ENCODE measurements around the gene KAT2B.

KAT2B gene

DNA sequence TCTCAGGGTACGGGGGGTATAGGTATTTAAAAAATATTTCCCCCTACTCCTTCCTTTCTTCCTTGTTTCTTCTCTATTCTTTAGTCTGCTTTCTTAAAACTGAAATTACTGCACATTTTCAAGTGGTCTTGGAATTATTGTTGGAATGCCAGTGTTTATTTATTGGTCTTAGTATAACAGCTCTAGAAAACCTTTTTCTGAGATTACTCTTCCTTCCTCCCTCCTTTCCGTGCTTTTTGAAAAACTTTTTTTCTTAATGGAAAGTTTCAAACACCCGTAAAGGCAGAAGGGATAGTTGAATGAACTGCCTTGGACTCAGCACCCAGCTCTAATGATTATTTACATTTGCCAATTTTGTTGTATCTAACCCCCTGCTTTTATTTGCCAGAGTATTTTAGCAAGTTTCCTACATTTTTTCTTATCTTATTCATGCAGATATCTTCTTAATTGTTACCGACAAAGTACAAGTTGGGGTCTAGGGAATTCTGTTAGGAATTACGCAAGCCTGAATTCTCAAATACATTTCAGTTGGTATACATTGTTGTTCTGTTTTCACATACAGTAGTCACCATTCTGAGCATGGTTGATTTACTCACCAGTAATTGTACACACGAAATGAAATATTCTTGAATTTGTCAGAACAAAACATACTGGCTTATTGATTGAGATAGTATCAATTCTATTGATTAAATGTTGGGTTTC is 36.2 kb downstream of the KAT2B start:
- TF ChIP-seq, protein P1, sequence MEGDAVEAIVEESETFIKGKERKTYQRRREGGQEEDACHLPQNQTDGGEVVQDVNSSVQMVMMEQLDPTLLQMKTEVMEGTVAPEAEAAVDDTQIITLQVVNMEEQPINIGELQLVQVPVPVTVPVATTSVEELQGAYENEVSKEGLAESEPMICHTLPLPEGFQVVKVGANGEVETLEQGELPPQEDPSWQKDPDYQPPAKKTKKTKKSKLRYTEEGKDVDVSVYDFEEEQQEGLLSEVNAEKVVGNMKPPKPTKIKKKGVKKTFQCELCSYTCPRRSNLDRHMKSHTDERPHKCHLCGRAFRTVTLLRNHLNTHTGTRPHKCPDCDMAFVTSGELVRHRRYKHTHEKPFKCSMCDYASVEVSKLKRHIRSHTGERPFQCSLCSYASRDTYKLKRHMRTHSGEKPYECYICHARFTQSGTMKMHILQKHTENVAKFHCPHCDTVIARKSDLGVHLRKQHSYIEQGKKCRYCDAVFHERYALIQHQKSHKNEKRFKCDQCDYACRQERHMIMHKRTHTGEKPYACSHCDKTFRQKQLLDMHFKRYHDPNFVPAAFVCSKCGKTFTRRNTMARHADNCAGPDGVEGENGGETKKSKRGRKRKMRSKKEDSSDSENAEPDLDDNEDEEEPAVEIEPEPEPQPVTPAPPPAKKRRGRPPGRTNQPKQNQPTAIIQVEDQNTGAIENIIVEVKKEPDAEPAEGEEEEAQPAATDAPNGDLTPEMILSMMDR (IDR thresholded peaks at IDR 0.05; ENCODE audit: borderline replicate concordance, control extremely low read depth, extremely low read depth, insufficient read depth, missing control alignments), result no peak
- DNase-seq (ENCODE audit: low spot score), result no peak
- in situ Hi-C loops (cut with MboI; ENCODE audit: low sequenced_read_pairs, unreplicated experiment), result no loop called here

DNA sequence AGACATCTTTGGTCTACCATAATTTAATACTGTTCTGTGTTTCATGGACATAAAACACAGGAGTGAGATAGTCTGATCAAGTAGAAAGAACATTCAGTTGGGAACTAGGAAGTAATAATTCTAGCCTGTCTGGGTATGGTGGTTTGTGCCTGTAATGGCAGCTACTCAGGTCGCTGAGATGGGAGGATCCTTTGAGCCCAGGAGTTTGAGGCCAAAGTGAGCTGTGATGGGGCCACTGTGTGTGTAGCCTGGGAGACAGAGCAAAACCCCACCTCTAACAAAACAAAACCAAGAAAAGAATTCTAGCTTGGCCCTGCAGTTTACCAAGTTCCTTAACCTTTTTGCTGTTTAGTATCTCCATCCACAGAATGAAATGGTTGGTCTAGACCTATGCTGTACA is 36.8 kb downstream of the KAT2B start:
- TF ChIP-seq, protein P1 (IDR thresholded peaks at IDR 0.05; ENCODE audit: borderline replicate concordance, control extremely low read depth, extremely low read depth, insufficient read depth, missing control alignments), result no peak
- in situ Hi-C loops (cut with MboI; ENCODE audit: low sequenced_read_pairs, unreplicated experiment), result no loop called here

DNA sequence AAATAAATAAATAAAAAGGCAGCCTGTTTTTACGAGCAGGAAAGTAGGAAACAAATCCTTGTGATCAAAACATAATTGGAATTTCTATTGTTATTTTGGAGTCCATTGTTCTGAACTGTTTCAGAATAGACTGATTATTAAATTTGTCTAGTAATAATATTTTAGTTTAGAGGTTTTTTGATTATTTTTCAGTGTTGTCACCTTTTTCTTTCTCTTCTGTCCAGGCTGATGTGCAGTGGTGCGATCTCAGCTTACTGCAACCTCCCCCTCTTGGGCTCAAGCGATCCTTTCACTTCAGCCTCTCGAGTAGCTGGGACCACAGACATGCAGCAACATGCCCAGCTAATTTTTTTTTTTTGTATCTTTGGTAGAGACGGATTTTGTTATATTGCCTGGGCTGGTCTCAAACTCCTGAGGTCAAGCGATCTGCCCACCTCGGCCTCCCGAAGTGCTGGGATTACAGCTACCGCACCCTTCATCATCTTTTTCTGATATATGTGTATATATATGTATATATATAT is 38.0 kb downstream of the KAT2B start:
- TF ChIP-seq, protein P1 (IDR thresholded peaks at IDR 0.05; ENCODE audit: borderline replicate concordance, control extremely low read depth, extremely low read depth, insufficient read depth, missing control alignments), result no peak
- in situ Hi-C loops (cut with MboI; ENCODE audit: low sequenced_read_pairs, unreplicated experiment), result no loop called here
- no peak for DNase-seq (ENCODE audit: low spot score)

More for the DNA sequence above, 36.8 kb downstream of the KAT2B start:
- DNase-seq (ENCODE audit: low spot score), result no peak

DNA sequence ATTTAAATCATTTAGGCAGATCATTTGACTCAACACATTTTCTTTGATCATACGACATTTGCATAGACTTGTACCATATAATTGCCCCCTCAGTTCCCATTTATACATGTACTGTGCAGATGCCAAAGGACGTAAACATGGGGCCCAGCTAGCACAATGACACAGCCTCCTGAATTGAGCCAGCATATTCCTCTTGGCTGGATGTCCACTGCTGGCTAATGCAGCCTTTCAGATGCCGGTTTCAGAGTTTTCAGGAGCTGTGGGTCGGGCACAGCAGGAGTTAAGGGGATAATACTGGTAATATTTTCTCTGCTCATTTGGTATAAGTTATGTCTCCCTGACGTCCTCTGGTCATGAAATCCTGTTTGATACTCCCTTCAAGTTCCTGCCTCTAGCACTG is 39.4 kb downstream of the KAT2B start:
- DNase-seq (ENCODE audit: low spot score), result no peak
- TF ChIP-seq, protein P1 (IDR thresholded peaks at IDR 0.05; ENCODE audit: borderline replicate concordance, control extremely low read depth, extremely low read depth, insufficient read depth, missing control alignments), result no peak
- in situ Hi-C loops (cut with MboI; ENCODE audit: low sequenced_read_pairs, unreplicated experiment), result no loop called here

DNA sequence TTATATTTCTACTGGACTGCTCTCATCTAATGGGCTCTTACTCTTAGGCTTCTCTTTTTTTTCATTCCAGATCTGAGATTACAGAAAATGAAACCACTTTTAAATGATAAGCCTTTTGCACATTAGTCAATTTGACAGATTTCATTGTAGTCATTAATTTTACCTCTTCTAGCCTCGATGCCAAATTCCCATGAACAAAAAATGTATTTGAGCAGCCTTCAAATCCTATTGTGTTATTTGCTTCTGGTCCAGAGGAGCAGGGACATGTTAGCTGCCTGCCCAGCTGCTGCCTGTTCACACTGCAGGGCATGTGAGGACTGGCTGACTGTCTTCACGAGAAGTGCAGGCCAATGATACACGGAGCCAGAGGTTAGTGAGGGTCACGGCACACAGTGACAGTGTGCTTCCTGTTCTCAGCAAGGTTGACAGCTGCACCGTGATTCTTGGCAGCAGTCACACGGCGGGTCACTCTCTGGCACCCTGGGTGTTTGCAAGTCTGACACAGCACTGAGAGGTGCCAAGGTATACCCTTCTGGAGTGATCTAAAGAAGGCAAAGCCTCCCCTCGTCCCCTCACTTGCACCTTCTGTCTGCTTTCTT is 40.8 kb downstream of the KAT2B start:
- no peak for DNase-seq (ENCODE audit: low spot score)
- TF ChIP-seq, protein P1 (IDR thresholded peaks at IDR 0.05; ENCODE audit: borderline replicate concordance, control extremely low read depth, extremely low read depth, insufficient read depth, missing control alignments), result no peak
- in situ Hi-C loops (cut with MboI; ENCODE audit: low sequenced_read_pairs, unreplicated experiment), result no loop called here

DNA sequence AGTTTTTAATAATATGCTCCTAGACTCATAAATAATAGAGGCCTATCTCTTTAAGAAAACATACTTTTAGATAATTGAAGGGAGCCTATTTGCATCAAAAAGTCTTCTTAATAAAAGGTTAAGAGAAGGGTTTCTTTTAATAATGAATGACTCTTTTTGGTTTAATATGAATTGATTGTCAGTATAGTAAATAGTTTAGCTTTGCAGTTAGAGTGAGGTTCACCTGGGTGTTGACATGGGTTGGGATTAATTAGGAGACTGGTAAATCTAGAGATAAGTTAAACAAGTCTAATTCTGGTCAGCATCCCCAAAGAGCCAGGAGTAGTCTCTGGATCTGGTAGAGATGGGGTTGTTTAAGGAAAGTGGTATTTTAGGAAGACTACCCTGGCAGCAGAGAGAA is 43.0 kb downstream of the KAT2B start:
- DNase-seq (ENCODE audit: low spot score), result no peak
- TF ChIP-seq, protein P1 (IDR thresholded peaks at IDR 0.05; ENCODE audit: borderline replicate concordance, control extremely low read depth, extremely low read depth, insufficient read depth, missing control alignments), result no peak
- in situ Hi-C loops (cut with MboI; ENCODE audit: low sequenced_read_pairs, unreplicated experiment), result no loop called here

Data from GM13976 (cell line).